GM21360 (cell line): ENCODE data around the gene CENPM.

Experiments
- ATAC-seq: cut with Tn5 transposase; IDR thresholded peaks from one replicate; pipeline ENCODE4 v1.9.1; 2021; ENCODE audit warnings: mild to moderate bottlenecking, moderate library complexity; ENCODE audit not compliant: unreplicated experiment

The CENPM gene, protein sequence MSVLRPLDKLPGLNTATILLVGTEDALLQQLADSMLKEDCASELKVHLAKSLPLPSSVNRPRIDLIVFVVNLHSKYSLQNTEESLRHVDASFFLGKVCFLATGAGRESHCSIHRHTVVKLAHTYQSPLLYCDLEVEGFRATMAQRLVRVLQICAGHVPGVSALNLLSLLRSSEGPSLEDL

DNA sequence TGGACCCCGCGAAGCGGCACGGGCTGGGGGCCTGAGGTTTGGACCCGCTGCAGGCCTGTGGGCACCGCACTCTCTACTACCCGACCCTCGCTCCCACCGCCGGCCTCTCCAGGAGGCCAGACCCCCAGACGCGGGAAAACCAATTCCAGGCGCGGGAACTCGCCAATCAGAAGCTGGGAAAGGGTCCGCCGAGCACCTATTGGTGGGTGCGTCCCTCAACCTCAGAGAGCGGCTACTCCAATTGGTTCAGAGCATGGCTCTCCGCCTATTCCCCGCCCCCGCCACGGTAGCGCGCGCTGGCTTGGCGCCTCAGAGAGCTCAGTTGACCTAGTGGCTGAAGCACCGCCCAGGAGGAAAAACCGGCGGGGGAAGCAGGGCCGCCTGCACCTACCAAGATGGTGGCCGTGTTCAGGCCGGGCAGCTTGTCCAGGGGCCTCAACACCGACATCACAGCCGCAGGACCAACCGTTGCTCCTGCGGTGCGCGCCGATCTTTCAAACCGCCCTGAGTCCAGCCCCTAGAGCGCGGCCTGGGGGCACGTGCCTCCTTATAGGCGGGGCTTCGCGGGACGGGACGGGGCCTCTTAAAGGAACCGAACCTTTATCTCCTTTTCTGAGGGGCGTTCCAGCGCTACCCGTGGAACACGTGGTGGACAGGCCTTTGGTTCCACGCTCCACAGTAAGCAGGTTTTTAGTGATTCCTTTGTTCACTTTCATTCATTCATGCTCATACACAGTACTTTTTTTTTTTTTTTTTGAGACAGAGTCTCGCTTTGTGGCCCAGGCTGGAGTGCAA, at the start of gene CENPM:
TSS of gene CENPM (minus strand) at position 524 of the 795 bp plus-strand sequence. CDS start at position 448, 76 bp downstream.
- peak; percentile 73 for ATAC-seq

DNA sequence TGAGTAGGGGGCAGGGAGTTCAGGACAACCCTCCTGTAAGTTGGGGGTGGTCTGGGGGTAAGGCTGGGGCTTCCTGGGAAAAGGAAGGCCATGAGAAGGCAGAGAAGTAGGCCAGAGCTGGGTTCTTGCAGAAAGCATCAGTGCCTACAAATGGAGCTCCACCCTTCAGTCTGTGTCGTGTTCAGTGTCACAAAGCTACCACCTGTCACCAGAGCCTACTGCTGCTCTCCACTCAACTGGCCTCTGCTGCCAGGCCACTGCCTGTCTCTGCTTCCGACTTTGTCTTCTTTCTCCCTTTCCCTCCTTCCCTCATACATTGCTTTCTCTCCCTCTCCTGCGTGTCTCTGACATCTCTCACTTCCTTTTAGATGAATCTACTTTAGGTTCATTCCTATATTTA, 48.3 kb upstream of the CENPM start:
- no peak for ATAC-seq

DNA sequence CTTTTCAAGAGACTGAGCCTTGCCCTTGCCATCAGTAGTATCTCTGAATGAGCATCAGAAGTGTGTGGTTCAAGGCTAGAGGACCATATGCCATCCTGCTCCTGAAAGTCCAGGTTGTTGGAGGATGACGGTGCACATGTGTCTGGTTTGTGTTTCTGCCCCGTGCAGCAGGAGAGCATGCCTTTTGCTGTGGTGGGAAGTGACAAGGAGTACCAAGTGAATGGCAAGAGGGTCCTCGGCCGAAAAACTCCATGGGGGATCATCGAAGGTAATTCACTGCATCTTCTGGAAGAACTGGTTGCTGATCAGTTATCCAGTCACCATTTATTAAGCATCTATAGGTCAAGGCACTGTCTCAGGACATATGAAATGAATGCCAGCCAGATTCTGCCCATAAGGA, 45.5 kb upstream of the CENPM start:
- no peak for ATAC-seq

DNA sequence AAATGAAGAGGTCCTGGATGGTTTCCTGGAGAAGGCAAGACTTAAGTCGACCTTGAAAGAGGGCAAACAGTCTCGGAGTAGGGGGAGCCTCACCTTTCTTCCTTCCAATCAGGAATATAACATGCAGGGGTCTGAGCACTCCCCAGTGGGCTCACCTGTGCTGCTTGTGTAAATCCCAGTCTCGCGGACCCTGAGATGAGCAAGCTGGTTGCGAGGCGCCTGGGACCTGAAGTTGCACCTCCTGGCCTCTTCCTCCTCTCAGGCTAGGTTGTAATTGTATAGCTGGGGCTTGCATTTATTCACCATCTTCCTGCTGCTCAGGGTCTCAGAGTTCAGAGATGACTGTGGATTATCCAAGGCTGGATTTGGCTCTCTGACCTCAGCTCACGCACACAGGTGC, 44.2 kb upstream of the CENPM start:
- no peak for ATAC-seq

DNA sequence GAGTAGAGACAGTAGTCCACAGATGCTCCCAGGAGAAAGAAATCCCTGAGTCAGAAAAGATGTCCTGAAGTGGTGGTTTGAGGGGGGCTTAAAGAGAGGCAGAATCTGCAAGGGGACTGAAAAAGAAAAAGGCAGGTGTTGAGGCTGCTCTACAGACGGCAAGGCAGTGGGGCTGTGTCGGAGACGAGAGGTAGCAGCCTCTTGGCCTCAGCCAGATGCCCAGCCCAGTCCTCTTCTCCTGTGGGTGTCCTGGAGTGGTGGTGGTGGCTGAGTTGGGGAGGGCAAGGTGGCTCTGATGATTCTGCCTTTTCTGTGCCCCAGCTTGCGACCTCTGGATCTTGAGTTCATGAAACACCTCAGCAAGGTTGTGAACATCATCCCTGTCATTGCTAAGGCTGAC, 42.3 kb upstream of the CENPM start:
- ATAC-seq, result no peak

DNA sequence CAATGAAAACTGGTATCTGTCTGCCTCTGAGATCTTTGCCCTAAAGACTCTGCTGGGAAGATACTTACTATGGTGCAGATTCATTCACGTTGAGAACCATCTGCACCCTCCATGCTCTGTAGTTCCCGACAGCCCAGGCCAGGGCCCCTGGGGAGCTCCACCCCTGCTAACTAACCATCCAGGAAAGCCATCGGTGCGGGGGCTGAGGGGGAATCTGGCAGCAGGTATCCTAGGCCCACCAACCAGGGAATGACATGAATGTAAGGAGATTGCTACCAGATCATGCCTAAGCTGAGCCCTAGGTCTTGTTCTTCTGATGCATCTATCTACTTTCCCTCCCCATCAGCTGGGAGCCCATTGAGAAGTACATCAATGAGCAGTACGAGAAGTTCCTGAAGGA, 40.3 kb upstream of the CENPM start:
- no peak for ATAC-seq

DNA sequence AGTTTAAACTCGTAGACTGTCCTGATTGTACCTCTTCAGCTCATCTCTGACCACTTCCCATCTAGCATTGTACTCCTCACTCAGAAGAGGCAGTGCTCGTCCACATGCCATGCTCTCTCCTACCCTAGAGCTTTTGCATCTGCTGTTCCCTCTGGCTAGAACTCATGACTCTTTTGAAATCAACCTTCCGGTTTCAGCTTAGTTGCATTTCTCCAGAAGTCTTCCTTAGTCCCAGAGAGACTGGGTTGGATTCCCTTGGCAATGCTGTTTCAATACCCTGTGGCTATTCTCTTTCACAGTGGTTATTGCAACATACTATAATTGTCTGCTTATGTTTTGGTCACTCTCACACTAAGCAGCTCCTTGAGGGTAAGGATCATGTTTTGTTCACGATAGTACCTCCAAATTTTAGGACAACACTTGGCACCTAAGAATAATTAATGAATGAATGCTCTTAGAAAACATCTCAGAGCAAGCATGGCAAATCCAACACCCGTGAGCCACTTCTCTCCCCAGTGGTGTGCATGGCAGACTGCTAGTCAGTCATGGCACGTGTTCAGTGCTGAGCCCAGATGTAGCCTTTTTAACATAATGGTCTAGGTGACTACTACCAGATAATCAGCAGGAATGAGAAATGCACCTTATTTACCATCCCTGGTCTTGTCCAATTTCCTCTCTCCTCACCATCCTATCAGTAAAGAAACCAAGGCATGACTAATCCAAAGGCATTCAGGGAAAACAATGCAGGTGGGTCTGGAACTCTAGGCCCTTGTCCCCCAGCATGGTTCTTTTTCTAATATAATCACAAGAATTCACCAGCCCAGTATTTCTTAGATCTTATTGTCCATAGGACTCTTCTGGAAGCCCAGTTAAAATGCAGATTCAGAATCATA, 36.8 kb upstream of the CENPM start:
- ATAC-seq, result no peak

DNA sequence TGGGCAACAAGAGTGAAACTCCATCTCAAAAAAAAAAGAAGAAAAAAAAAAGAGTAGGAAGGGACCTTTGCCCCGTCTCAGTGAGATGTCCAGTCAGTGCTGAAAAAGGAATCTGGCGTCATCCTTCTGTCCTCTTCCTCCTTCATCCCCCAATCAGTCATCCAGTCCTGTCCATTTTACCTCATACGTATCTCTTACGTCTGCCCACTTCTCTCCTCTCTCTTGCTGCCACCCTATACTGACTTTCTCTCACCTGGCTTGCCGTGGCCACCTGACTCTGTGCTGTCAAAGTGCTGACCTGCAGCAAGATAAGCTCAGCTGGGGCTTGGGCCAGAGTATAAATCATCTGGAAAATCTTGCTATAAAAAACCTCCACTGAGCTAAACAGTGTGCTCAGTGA, 35.9 kb upstream of the CENPM start:
- no peak for ATAC-seq

DNA sequence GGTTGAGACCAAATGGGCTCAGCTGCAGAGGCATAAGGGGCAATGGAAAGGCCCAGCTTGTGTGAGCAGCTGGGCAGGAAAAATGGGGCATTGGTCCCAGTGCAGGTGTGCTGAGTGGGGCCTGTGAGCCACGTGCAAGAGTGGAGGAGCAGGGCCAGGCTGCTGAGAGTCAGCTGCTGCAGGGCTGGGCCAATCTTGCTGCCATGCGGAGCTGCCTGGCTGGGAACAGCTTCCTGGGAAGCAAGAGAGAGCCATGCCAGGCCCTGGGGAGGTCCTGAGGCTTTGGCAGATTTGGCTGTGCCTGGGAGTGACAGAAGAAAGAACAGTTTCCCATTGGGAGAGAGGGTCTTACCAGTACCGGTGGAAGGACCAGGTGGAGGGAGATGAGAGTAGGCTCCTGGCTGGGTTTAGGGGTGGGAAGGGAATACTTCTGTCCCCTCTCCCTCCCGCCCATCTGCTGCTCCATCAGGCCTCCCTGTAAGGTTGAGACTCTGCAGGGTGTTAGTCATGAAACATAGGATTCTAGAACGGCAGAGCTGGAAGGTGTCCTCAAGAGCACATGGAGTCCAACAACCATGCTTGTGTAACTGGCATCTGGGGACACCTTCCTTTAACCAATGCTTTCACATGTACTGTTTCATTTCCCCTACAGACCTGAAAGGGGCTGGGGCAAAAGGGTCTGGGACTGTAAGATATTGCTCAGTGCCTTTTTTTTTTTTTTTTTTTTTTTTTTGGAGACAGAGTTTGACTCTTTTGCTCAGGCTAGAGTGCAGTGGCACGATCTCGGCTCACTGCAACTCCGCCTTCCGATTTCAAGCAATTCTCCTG, 32.7 kb upstream of the CENPM start:
- no peak for ATAC-seq

DNA sequence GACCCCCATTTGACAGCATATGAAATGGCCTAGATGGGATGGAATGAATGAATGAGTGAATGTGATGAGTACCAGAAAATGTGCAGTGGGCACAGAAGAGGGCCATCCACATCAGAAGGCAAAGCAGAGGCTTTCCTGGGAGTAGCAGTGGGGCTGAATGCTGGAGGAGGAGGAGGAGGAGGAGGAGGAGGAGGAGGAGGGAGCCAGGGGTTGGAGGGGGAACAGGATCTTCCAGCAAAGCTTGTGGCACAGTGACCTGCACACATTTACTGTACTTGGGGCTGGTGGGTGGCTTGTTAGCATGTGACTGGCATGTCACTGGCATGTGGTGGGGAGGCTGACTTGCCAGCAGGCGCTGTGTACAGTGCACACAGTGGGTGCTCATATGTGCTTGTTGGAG, 31.8 kb upstream of the CENPM start:
- no peak for ATAC-seq

DNA sequence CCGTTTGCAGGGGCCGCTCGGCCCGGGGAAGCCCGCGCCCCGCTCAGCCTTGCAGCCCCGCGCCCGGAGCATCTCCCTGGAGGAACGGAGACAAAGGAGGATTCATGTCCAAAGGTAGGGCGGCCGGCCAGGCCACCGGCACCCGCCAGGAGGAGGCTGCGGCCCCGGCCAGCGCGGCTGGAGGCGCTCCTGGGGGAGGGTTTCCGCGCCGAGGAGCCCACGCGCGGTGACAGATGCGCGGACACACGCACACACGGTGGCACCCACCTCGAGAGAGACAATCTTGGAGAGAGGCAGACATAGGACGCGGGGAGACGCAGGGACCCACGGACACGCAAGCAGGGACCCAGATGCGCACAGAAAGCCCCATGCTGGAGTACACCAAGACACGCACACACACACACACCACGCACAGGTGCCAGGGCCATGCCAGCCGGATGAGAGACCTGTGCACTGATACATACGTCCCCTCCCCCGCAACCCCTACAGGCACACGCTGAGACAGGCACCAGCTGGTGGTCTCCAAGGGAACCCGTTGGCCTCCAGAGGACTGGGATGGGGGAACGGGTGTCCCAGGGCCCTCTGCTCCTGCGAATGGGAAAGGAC, 30.1 kb upstream of the CENPM start:
- no peak for ATAC-seq

DNA sequence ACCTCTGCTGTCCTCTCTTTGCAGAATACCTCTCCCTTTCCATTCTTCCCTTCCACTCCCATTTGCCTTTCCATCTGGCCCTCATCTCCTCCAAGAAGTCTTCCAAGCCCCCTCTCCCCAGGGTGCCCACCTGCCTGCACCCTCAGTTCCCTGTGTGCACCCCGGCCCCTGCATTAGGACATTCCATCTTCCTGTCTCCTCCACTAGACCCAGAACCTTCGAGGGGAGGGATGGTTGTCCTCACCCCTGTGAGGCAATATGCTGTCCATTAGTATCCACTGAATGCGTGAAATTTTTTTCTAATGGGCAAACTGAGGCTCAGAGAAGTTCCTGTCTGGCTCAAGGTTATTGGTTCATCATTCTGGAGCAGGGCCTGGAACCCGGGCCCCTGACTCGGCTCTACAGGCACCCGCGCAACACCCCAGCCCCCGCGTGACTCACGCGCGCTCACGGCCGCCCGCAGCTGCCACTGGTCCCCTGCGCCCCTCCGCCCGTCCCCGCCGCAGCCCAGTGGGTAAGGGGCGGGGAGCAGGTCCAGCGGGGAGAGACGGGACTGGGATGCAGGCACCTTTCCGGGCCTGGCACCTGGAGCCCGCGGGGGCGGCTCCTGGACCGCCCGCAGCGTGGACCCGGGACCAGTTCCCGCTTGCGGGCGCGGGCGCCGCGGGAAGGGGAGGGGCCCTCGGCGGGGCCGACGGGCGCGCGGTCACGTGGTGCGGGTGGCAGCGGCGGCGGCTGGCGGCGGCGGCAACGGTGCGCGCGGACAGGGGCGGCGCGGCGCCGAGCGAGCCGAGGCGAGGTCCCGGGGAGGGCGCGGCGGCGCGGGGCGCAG, 29.3 kb upstream of the CENPM start:
- no peak for ATAC-seq

DNA sequence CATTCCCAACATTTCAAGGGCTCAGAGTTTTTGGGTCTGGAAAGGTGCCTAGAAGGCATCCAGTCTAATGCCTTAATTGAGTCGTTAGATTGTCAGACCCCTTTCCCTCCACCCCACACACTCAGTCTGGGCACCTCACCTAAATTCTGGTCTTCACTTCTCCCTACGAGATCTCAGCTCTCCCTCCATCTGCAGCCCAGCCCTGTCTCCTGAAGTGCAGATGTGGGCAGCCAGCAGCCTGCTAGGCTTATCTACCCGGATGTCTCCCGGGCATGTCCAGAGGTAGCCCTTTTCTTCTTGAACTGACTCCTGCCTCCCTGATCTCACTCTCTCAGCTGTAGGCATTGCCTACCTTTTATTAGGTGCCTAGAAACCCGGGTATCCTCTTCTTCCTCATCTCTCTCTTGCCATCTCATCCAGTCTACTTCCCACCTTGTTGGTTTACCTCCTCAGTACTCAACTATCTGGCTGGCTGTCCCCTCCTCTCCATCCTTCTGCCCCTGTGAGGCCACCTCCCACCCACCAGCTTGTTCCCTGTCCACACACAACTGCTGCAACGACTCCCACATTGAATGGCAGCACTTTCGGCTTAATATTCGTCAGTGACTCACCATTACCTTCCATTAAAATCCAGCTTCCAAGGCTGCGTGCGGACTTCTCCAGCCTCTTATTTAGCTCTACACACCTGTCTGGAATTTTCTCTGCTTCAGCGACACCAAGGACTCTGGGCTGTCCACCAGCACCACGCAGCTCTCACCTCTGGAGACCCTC, 28.5 kb upstream of the CENPM start:
- no peak for ATAC-seq

DNA sequence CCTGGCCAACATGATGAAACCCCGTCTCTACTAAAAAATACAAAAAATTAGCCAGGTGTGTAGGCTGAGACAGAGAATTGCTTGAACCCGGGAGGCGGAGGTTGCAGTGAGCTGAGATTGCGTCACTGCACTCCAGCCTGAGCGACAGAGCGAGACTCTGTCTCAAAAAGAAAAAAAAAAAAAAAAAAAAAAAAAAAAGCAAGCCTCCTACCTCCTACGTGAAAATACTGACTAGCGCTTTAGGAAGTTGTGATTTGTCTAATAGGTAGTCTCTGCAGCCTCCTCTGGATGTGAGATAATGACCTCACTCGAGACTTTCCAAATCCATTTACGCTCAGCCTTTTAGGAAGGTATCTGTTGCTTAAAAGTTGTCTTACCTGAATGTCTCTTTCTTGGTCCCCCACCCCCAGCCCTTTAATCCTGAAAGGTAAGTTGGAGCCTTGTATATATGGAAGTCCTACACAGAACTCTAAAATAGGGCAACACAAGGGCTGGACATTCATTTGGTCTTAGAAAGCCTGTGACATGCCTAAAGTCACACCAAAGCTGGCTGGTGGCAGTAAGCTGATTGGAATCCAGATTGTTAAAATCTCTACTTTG, 27.8 kb upstream of the CENPM start:
- no peak for ATAC-seq

DNA sequence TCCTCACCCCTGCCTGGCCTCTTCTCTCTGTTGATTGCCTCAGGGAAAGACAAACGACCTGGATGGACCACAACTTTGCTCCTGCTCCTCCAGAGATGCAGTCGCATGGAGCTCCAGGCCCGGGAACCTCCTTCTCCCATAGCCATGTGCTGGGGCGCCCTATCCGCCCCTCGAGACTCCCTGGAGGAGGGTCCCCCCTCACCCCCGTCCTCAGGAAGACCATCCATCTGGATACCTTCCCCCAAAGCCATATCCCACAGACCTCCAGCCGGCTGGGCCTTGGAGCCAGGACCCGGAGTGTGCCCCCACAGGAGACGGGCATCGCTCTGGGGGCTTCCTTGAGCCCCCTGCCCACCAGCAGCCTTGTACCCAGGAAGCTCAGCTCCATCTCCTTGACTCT, 24.5 kb upstream of the CENPM start:
- no peak for ATAC-seq

DNA sequence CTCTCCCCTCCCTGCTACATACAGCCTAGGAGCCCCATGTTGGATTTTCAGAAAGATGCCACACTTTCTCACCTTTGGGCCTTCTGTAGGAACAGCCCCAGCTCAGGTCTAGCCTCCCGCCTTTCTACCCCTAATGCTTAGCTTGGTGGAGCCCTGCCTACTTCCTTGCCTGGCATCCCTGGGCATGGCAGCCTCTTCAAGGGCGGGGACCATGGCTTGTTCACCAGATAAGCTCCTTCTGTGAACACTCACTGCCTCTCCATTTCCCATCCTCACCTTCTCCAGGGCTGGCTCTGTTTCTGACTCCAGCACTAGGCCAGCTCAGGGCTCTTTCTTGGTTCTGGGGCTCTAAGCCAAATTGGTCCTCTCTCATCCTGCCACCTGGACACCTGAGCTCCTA, 23.6 kb upstream of the CENPM start:
- no peak for ATAC-seq

DNA sequence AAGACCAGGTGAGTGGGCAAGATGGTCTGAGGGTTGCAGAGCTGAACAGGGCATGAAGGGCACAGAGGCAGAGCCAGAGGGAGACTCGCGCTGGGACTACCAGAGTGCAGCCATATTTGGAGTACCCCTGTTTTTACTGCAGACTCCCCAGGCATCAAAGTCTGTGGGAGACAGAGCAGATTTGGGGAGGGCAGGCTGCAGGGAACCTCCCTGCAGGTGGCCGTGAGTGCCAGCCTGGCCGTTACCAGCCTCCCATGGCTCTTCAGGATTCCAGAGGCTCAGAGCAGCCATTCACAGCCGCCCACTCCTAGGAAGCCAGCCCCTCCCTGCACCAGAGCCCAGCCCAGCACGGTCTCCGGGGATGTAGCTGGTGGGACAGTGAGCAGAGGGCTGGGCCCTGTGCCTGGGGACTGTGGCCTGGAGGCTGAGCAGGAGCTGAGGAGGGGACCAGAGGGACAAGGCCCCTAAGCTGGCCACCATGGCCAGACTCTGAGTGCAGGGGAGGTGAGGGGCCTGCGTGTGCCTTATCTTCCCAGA, 22.2 kb upstream of the CENPM start, which contains the start of gene SEPTIN3:
TSS of gene SEPTIN3 (plus strand) at position 334 of the 537 bp plus-strand sequence. CDS start 2,050 bp downstream, outside the sequence.
- ATAC-seq, result no peak

DNA sequence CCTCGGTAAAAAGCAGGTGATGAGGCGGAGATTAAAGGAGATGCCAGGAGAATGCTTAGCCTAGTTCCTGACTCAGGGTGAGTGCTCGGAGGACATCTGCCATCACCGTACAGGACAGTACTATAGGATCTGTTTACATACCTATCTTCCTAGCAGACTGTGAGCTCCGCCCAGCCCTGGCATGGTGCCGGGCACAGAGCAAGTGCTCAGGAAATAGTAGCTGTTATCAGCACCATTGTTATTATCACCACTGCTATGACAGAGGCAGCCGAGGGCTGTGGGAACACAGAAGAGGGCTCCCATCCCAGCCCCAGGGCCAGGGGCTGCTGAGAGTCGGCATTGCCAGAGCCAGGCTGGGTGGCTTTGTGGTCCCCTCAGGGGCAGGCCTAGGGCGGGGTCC, 21.6 kb upstream of the CENPM start:
- ATAC-seq, result no peak
